Measurements from ENCODE around the gene ARHGAP32.
"Not testable (repeated sequence)": the region's sequence is repeated elsewhere in the genome, so short reads cannot be mapped to it uniquely, and the experiment has no call there.

Gene ARHGAP32

DNA sequence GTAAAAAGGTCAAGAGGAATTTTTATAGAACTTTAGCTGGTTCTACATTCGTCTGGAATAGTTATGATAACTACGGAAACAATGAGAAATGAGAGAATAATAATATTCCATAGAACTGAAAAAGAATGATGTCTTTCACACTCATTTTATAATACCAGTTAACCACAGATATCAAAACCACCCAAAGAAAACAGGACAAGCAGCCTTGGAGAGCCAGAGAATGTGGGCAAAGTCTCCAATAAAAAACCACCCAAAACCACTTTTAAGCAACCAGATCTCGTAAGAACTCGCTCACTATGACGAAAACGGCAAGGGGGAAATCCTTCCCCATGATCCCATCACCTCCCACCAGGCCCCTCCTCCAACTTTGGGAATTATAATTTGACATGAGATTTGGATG lies 60.8 kb downstream of the ARHGAP32 start:
- Histone ChIP-seq H3K9me3 (ENCODE audit: insufficient read depth, low read length) (no peaks in the 10 kb centered on the region), H3K27me3 (ENCODE audit: low read length) (no peaks in the 10 kb centered on the region), H3K4me3 (ENCODE audit: insufficient read depth, low read length, poor library complexity, severe bottlenecking) (no peak overlapping the region), H3K79me2 (ENCODE audit: insufficient read depth, low read length) (no peaks in the 10 kb centered on the region), H4K20me1 (ENCODE audit: low read depth, low read length) (no peaks in the 10 kb centered on the region), H3K4me2 (ENCODE audit: low read depth, low read length, poor library complexity, severe bottlenecking) (no peak overlapping the region), H3K9me2 (replicated peaks; ENCODE audit: insufficient read depth, low read length) (no peaks in the 10 kb centered on the region), H3K27ac (ENCODE audit: low read depth, low read length) (no peak overlapping the region), H3K36me3 (ENCODE audit: low read length) (no peaks in the 10 kb centered on the region), H3F3A (ENCODE audit: insufficient read depth) (no peaks in the 10 kb centered on the region), H2AFZ (ENCODE audit: low read depth, low read length, severe bottlenecking) (no peak overlapping the region), H3K9ac (ENCODE audit: low read length) (no peak overlapping the region)
- no peak for TF ChIP-seq EZH2phosphoT487 (conservative IDR thresholded peaks at IDR 0.05; ENCODE audit: low read length)
- TF ChIP-seq, protein P1, sequence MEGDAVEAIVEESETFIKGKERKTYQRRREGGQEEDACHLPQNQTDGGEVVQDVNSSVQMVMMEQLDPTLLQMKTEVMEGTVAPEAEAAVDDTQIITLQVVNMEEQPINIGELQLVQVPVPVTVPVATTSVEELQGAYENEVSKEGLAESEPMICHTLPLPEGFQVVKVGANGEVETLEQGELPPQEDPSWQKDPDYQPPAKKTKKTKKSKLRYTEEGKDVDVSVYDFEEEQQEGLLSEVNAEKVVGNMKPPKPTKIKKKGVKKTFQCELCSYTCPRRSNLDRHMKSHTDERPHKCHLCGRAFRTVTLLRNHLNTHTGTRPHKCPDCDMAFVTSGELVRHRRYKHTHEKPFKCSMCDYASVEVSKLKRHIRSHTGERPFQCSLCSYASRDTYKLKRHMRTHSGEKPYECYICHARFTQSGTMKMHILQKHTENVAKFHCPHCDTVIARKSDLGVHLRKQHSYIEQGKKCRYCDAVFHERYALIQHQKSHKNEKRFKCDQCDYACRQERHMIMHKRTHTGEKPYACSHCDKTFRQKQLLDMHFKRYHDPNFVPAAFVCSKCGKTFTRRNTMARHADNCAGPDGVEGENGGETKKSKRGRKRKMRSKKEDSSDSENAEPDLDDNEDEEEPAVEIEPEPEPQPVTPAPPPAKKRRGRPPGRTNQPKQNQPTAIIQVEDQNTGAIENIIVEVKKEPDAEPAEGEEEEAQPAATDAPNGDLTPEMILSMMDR (IDR thresholded peaks at IDR 0.05; ENCODE audit: insufficient read depth, low read length, poor library complexity, severe bottlenecking) = no peak

DNA sequence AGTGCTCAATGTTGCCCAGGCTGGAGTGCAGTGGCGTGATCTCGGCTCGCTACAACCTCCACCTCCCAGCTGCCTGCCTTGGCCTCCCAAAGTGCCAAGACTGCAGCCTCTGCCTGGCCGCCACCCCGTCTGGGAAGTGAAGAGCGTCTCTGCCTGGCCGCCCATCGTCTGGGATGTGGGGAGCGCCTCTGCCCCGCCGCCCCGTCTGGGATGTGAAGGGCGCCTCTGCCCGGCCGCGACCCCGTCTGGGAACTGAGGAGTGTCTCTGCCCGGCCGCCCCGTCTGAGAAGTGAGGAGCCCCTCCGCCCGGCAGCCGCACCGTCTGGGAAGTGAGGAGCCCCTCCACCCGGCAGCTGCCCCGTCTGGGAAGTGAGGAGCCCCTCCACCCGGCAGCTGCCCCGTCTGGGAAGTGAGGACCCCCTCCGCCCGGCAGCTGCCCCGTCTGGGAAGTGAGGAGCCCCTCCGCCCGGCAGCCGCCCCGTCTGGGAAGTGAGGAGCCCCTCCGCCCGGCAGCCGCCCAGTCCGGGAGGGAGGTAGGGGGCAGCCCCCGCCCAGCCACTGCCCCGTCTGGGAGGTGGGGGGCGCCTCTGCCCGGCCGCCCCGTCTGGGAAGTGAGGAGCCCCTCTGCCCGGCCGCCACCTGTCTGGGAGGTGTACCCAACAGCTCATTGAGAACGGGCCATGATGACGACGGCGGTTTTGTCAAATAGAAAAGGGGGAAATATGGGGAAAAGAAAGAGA lies 63.1 kb downstream of the ARHGAP32 start:
- H3K36me3 ChIP-seq (ENCODE audit: low read length); H3K9me3 ChIP-seq (ENCODE audit: insufficient read depth, low read length); H3K9me2 ChIP-seq (replicated peaks; ENCODE audit: insufficient read depth, low read length); H3K4me2 ChIP-seq (ENCODE audit: low read depth, low read length, poor library complexity, severe bottlenecking); H3F3A ChIP-seq (ENCODE audit: insufficient read depth); H3K9ac ChIP-seq (ENCODE audit: low read length); H4K20me1 ChIP-seq (ENCODE audit: low read depth, low read length); H3K79me2 ChIP-seq (ENCODE audit: insufficient read depth, low read length); H3K4me3 ChIP-seq (ENCODE audit: insufficient read depth, low read length, poor library complexity, severe bottlenecking); H2AFZ ChIP-seq (ENCODE audit: low read depth, low read length, severe bottlenecking); H3K27me3 ChIP-seq (ENCODE audit: low read length); H3K27ac ChIP-seq (ENCODE audit: low read depth, low read length): not testable (repeated sequence)

DNA sequence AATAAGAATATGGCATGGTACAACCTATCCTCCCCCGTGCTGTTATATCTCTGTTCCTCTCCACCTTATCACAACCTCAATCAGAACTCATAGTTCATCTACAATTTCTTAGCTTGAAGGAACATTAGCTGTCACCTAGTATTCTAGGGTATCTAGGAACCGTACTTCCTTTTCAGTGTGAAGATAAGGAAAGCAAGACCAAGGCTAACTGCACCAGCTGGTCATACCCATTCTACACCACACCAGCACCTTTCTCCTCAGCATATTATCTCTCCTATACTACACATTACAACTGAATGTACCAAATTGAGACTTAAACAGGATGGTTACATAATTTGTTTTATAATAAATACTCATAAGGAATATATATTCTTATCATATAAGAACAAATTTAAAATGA lies 73.1 kb downstream of the ARHGAP32 start:
- no peaks in the 10 kb centered on the region for H3K79me2 ChIP-seq (ENCODE audit: insufficient read depth, low read length)
- H4K20me1 ChIP-seq (ENCODE audit: low read depth, low read length) = no peaks in the 10 kb centered on the region
- H3K9me3 ChIP-seq (ENCODE audit: insufficient read depth, low read length) = no peaks in the 10 kb centered on the region
- no peak overlapping the region for H3K27ac ChIP-seq (ENCODE audit: low read depth, low read length)
- no peaks in the 10 kb centered on the region for H3K9me2 ChIP-seq (replicated peaks; ENCODE audit: insufficient read depth, low read length)
- H3K9ac ChIP-seq (ENCODE audit: low read length) = no peak overlapping the region
- no peaks in the 10 kb centered on the region for H3F3A ChIP-seq (ENCODE audit: insufficient read depth)
- no peak overlapping the region for H3K4me3 ChIP-seq (ENCODE audit: insufficient read depth, low read length, poor library complexity, severe bottlenecking)
- H2AFZ ChIP-seq (ENCODE audit: low read depth, low read length, severe bottlenecking) = no peak overlapping the region
- no peaks in the 10 kb centered on the region for H3K36me3 ChIP-seq (ENCODE audit: low read length)
- no peak overlapping the region for H3K4me2 ChIP-seq (ENCODE audit: low read depth, low read length, poor library complexity, severe bottlenecking)
- no peaks in the 10 kb centered on the region for H3K27me3 ChIP-seq (ENCODE audit: low read length)
- no peak for TF ChIP-seq EZH2phosphoT487 (conservative IDR thresholded peaks at IDR 0.05; ENCODE audit: low read length)
- TF ChIP-seq, protein P1 (IDR thresholded peaks at IDR 0.05; ENCODE audit: insufficient read depth, low read length, poor library complexity, severe bottlenecking) = no peak

DNA sequence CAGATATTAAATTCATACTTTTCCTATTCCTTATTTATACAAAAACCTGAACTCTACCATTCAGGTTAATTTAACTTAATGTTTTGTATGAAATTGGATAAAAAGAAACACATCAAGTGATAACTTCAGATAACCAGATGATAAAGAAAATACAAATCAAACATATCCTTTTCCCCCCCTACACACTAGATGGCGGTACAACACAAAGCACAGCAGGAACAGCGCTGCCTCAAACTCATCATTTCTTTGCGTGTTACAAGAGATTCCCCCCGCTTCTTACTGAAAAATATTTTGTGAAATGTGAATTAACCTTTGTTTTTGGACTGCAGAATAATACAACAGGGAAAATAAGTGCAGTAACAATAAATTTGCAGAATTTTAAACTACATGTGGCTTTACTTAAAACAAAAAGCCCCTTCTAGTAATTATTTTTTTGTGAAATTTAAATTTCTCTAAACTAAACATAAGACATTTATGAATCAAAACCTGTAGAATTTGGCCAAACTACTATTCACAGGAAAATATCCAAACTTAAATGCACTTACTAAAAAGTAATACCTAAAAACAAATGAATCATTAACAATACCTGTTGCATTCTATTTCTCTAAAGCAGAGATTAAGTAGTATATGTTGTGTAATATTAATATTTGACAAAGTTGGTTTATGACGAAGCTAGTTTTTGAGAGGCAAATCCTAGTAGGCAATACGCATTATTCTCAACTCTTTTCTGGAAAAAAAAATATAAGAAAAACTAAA lies 74.4 kb downstream of the ARHGAP32 start:
- Histone ChIP-seq H4K20me1 (ENCODE audit: low read depth, low read length) (no peaks in the 10 kb centered on the region), H3K36me3 (ENCODE audit: low read length) (no peaks in the 10 kb centered on the region), H3K27ac (ENCODE audit: low read depth, low read length) (no peak overlapping the region), H3K79me2 (ENCODE audit: insufficient read depth, low read length) (no peaks in the 10 kb centered on the region), H3K9me3 (ENCODE audit: insufficient read depth, low read length) (no peaks in the 10 kb centered on the region), H3K27me3 (ENCODE audit: low read length) (no peaks in the 10 kb centered on the region), H2AFZ (ENCODE audit: low read depth, low read length, severe bottlenecking) (no peak overlapping the region), H3K4me3 (ENCODE audit: insufficient read depth, low read length, poor library complexity, severe bottlenecking) (no peak overlapping the region), H3K4me2 (ENCODE audit: low read depth, low read length, poor library complexity, severe bottlenecking) (no peak overlapping the region), H3K9me2 (replicated peaks; ENCODE audit: insufficient read depth, low read length) (no peaks in the 10 kb centered on the region), H3F3A (ENCODE audit: insufficient read depth) (no peaks in the 10 kb centered on the region), H3K9ac (ENCODE audit: low read length) (no peak overlapping the region)
- TF ChIP-seq EZH2phosphoT487 (conservative IDR thresholded peaks at IDR 0.05; ENCODE audit: low read length) = no peak
- TF ChIP-seq, protein P1 (IDR thresholded peaks at IDR 0.05; ENCODE audit: insufficient read depth, low read length, poor library complexity, severe bottlenecking) = peak; percentile 41
